ENCODE results near the gene GCN1.
"Not testable (repeated sequence)": the region's sequence is repeated elsewhere in the genome, so short reads cannot be mapped to it uniquely, and the experiment has no call there.

DNA sequence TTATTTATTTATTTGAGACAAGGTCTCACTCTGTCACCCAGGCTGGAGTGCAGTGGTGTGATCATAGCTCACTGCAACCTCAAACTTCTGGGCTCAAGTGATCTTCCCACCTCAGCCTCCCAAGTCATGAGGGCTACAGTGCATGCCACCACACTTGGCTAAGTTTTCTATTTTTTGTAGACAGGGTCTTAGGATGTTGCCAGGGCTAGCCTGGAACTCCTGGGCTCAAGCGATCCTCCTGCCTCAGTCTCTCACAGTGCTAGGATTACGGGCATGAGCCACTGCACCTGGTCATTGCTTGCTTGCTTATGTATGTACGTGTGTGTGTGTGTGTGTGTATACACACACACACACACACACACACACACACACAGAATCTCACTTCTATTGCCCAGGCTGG is 42.3 kb upstream of the GCN1 start:
- TF ChIP-seq POLR2A (IDR thresholded peaks at IDR 0.05; ENCODE audit: extremely low read depth, insufficient read length); MYC (IDR thresholded peaks at IDR 0.05; ENCODE audit: low read depth, low read length): not testable (repeated sequence)
- TF ChIP-seq, protein P1, sequence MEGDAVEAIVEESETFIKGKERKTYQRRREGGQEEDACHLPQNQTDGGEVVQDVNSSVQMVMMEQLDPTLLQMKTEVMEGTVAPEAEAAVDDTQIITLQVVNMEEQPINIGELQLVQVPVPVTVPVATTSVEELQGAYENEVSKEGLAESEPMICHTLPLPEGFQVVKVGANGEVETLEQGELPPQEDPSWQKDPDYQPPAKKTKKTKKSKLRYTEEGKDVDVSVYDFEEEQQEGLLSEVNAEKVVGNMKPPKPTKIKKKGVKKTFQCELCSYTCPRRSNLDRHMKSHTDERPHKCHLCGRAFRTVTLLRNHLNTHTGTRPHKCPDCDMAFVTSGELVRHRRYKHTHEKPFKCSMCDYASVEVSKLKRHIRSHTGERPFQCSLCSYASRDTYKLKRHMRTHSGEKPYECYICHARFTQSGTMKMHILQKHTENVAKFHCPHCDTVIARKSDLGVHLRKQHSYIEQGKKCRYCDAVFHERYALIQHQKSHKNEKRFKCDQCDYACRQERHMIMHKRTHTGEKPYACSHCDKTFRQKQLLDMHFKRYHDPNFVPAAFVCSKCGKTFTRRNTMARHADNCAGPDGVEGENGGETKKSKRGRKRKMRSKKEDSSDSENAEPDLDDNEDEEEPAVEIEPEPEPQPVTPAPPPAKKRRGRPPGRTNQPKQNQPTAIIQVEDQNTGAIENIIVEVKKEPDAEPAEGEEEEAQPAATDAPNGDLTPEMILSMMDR (IDR thresholded peaks at IDR 0.05; ENCODE audit: low read depth, low read length): not testable (repeated sequence)
- TF ChIP-seq, protein P2, sequence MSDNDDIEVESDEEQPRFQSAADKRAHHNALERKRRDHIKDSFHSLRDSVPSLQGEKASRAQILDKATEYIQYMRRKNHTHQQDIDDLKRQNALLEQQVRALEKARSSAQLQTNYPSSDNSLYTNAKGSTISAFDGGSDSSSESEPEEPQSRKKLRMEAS (IDR thresholded peaks at IDR 0.05; ENCODE audit: low read depth, low read length): not testable (repeated sequence)

Measured in NB4 (cell line).